Measurements from ENCODE around the gene CHST14.

CHST14 gene

DNA sequence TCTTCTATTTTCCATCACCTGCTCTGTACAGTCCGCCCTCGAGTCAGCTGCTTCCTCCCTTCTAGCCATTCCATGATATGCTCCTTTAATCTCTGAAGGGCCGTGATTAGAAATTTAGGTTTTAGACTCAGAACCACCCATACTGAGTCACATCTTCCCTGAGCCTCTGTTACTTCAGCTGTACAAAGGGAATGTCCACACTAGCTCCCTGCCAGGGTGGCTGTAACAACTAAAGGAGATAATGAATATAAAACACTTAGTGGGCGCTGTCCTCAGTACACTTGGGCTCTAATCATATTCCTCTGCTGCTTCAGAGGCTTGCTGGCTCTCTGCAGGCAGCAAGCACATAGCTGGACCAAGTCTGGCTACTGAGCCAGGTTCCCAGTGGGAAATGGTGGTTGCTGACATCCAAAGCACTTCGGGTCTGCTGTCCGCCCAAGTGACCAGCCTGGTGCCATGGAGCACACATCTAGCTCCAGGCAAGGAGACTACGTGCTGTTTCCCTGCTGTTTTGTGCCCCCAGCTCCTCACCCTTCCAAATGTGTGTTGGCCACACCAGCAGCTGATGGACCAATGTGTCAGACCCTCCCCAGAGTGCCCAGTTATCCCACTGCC, 901 bp upstream of the CHST14 start:
- ChIA-PET POLR2A (interaction anchor here (0.6 to 1.5 kb wide), 5 partner anchors 12 to 99 kb away, joined by 3 to 4 read pairs (median 3); partner anchors contain the start of genes IVD and RPUSD2), CTCF (no interaction called here)
- DNase-seq (ENCODE audit: extremely low spot score) = no peak
- no peak for TF ChIP-seq BHLHE40 (IDR thresholded peaks at IDR 0.05; ENCODE audit: borderline replicate concordance)

DNA sequence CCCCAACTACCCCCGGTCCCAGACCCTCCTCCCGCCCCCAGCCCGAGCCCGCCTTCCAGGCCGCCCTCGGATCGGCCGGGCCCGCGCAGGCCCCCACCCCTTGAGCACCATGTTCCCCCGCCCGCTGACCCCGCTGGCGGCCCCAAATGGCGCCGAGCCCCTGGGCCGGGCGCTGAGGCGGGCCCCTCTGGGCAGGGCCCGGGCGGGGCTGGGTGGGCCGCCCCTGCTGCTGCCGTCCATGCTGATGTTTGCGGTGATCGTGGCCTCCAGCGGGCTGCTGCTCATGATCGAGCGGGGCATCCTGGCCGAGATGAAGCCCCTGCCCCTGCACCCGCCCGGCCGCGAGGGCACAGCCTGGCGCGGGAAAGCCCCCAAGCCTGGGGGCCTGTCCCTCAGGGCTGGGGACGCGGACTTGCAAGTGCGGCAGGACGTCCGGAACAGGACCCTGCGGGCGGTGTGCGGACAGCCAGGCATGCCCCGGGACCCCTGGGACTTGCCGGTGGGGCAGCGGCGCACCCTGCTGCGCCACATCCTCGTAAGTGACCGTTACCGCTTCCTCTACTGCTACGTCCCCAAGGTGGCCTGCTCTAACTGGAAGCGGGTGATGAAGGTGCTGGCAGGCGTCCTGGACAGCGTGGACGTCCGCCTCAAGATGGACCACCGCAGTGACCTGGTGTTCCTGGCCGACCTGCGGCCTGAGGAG, 472 bp downstream of the CHST14 start:
- no peak for DNase-seq (ENCODE audit: extremely low spot score)
- POLR2A ChIA-PET = interaction anchor here (1.0 to 1.5 kb wide), 2 partner anchors 32 to 98 kb away, joined by 3 to 4 read pairs; partner anchors contain the start of gene RPUSD2
- TF ChIP-seq L3MBTL2 (conservative IDR thresholded peaks at IDR 0.05) (no peak), TARDBP (IDR thresholded peaks at IDR 0.05) (no peak), NFRKB (IDR thresholded peaks at IDR 0.05) (no peak), FOXM1 (IDR thresholded peaks at IDR 0.05; ENCODE audit: borderline replicate concordance) (no peak), SP1 (IDR thresholded peaks at IDR 0.05) (no peak), FOXK2 (IDR thresholded peaks at IDR 0.05) (no peak), HDGF (IDR thresholded peaks at IDR 0.05; ENCODE audit: borderline replicate concordance) (no peak), LEF1 (IDR thresholded peaks at IDR 0.05; ENCODE audit: borderline replicate concordance) (no peak), CTBP1 (IDR thresholded peaks at IDR 0.05; ENCODE audit: borderline replicate concordance) (no peak), FOXA1 (IDR thresholded peaks at IDR 0.05) (no peak)
- CTCF ChIA-PET = no interaction called here

DNA sequence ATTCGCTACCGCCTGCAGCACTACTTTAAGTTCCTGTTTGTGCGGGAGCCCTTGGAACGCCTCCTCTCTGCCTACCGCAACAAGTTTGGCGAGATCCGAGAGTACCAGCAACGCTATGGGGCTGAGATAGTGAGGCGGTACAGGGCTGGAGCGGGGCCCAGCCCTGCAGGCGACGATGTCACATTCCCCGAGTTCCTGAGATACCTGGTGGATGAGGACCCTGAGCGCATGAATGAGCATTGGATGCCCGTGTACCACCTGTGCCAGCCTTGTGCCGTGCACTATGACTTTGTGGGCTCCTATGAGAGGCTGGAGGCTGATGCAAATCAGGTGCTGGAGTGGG, 995 bp downstream of the CHST14 start:
- no peak for TF ChIP-seq BHLHE40 (IDR thresholded peaks at IDR 0.05; ENCODE audit: borderline replicate concordance)
- no peak for TF ChIP-seq LEF1 (IDR thresholded peaks at IDR 0.05; ENCODE audit: borderline replicate concordance)
- TF ChIP-seq, protein P1, sequence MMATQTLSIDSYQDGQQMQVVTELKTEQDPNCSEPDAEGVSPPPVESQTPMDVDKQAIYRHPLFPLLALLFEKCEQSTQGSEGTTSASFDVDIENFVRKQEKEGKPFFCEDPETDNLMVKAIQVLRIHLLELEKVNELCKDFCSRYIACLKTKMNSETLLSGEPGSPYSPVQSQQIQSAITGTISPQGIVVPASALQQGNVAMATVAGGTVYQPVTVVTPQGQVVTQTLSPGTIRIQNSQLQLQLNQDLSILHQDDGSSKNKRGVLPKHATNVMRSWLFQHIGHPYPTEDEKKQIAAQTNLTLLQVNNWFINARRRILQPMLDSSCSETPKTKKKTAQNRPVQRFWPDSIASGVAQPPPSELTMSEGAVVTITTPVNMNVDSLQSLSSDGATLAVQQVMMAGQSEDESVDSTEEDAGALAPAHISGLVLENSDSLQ (IDR thresholded peaks at IDR 0.05) = no peak
- TF ChIP-seq FOXK2 (IDR thresholded peaks at IDR 0.05) = no peak
- TF ChIP-seq ELF4 (IDR thresholded peaks at IDR 0.05) = no peak
- TF ChIP-seq CTBP1 (IDR thresholded peaks at IDR 0.05; ENCODE audit: borderline replicate concordance) = no peak
- ChIA-PET POLR2A (no interaction called here), CTCF (no interaction called here)
- no peak for DNase-seq (ENCODE audit: extremely low spot score)

DNA sequence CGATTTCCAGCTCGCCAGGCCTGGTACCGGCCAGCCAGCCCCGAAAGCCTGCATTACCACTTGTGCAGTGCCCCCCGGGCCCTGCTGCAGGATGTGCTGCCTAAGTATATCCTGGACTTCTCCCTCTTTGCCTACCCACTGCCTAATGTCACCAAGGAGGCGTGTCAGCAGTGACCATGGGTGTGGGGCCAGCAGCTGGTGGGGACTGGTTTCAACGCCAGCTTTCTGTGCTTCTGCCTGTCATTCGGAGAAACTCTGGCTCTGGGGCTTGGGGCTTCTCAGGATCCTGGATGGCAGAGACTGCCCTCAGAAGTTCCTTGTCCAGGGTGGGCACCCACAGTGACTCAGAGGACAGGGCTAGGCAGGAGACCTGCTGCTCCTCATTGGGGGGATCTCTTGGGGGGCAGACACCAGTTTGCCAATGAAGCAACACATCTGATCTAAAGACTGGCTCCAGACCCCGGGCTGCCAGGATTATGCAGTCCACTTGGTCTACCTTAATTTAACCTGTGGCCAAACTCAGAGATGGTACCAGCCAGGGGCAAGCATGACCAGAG, 1.5 kb downstream of the CHST14 start:
- no peak for DNase-seq (ENCODE audit: extremely low spot score)
- ChIA-PET POLR2A (no interaction called here), CTCF (no interaction called here)
- no peak for TF ChIP-seq BHLHE40 (IDR thresholded peaks at IDR 0.05; ENCODE audit: borderline replicate concordance)
- TF ChIP-seq HDGF (IDR thresholded peaks at IDR 0.05; ENCODE audit: borderline replicate concordance) = no peak
- TF ChIP-seq SUZ12 (IDR thresholded peaks at IDR 0.05) = no peak

DNA sequence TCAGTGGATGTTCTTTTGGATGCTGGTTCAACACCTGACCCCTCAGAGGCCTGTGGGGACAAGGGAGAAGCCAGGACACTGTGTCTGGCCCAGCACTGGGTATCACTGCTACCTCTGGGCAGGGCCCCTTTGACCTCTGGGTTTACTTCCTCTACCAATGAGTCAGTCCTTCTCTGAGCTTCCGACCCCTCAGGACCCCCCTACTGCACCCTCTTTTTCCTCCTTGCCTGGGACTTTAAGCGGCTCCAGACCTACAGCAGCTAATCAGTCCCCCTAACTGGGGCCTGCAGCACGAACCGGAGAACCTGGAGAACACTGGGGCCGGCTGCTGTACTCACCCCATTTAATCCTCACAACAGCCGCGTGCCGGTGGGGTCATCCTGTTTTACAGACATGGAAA, 3.8 kb downstream of the CHST14 start:
- ChIA-PET POLR2A (no interaction called here), CTCF (no interaction called here)
- no peak for TF ChIP-seq BHLHE40 (IDR thresholded peaks at IDR 0.05; ENCODE audit: borderline replicate concordance)
- TF ChIP-seq NFRKB (IDR thresholded peaks at IDR 0.05) = no peak
- no peak for TF ChIP-seq FOXA1 (IDR thresholded peaks at IDR 0.05)
- no peak for TF ChIP-seq SP1 (IDR thresholded peaks at IDR 0.05)
- TF ChIP-seq CTBP1 (IDR thresholded peaks at IDR 0.05; ENCODE audit: borderline replicate concordance) = no peak
- TF ChIP-seq TARDBP (IDR thresholded peaks at IDR 0.05) = no peak
- TF ChIP-seq SUZ12 (IDR thresholded peaks at IDR 0.05) = no peak
- TF ChIP-seq, protein P1 (IDR thresholded peaks at IDR 0.05) = no peak
- no peak for TF ChIP-seq LEF1 (IDR thresholded peaks at IDR 0.05; ENCODE audit: borderline replicate concordance)
- TF ChIP-seq FOXM1 (IDR thresholded peaks at IDR 0.05; ENCODE audit: borderline replicate concordance) = no peak
- no peak for TF ChIP-seq ELF4 (IDR thresholded peaks at IDR 0.05)
- no peak for TF ChIP-seq HDGF (IDR thresholded peaks at IDR 0.05; ENCODE audit: borderline replicate concordance)
- TF ChIP-seq ARNT (IDR thresholded peaks at IDR 0.05) = no peak
- no peak for TF ChIP-seq L3MBTL2 (conservative IDR thresholded peaks at IDR 0.05)
- no peak for TF ChIP-seq FOXK2 (IDR thresholded peaks at IDR 0.05)
- no peak for TF ChIP-seq ZNF384 (IDR thresholded peaks at IDR 0.05)
- DNase-seq (ENCODE audit: extremely low spot score) = no peak

DNA sequence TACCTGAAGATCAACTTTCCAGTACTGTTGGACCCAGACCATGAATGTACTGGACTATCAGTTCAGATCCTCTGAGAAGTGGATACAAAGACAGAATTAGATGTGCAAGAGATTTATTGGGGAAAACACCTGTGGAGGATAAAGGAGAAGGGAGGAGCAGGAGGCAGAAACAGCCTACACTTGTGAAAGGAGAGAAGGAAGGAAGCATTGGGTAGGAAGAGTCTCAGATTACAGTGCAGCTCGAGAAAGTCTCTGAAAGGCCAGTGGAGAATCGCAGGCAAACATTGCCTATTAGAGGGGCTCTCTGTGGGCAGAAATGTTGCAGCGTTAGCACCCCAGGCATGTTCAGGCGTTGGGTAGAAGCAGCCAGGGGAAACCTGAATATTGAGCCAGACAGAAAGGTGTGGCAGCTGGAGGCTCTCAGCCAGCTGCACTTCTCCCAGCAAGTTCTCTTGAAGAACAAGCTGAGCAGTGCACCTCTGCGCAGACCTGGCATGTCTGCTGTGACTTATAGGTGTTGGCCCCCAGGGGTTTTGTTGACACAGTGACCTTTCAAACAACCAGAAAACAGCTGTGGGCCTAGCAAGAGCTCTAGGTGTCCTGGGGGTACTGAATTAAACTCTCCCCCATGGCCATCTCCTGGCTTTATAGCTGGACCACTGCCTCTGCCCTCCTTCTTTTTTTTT, 7.0 kb downstream of the CHST14 start:
- CTCF ChIA-PET = interaction anchor here (0.6 to 1.3 kb wide), 2 partner anchors 28 to 152 kb away, joined by 3 to 6 read pairs; no protein-coding TSS in a partner anchor
- TF ChIP-seq ZNF384 (IDR thresholded peaks at IDR 0.05) (no peak), FOXA1 (IDR thresholded peaks at IDR 0.05) (no peak), FOXM1 (IDR thresholded peaks at IDR 0.05; ENCODE audit: borderline replicate concordance) (no peak), BHLHE40 (IDR thresholded peaks at IDR 0.05; ENCODE audit: borderline replicate concordance) (no peak), ARNT (IDR thresholded peaks at IDR 0.05) (no peak), ELF4 (IDR thresholded peaks at IDR 0.05) (no peak), SUZ12 (IDR thresholded peaks at IDR 0.05) (no peak), CTBP1 (IDR thresholded peaks at IDR 0.05; ENCODE audit: borderline replicate concordance) (no peak), LEF1 (IDR thresholded peaks at IDR 0.05; ENCODE audit: borderline replicate concordance) (no peak), TARDBP (IDR thresholded peaks at IDR 0.05) (no peak)
- TF ChIP-seq, protein P1 (IDR thresholded peaks at IDR 0.05) = no peak
- POLR2A ChIA-PET = interaction anchor here (1.0 to 1.9 kb wide), 2 partner anchors 29 to 87 kb away, joined by 3 to 7 read pairs; partner anchors contain the start of gene CCDC32
- DNase-seq (ENCODE audit: extremely low spot score) = no peak

Measured in HEK293T (cell line).